ENCODE measurements around the gene AMACR. TPM values are rescaled to one million over a fixed set of nuclear protein-coding genes. Genes with fewer than 3 reads are reported as not detected.

Gene AMACR
- total RNA-seq, 1 donor = 15.2 TPM

- Histone ChIP-seq H2AFZ (ENCODE audit: low read length) (no peak overlapping the region), H3K4me3 (ENCODE audit: insufficient read depth, low read length) (no peak overlapping the region), H3K4me1 (ENCODE audit: insufficient read depth, low read length) (peaks cover 7% of the 10 kb centered on the region), H3K79me2 (ENCODE audit: insufficient read depth, low read length) (no peaks in the 10 kb centered on the region), H3K27ac (ENCODE audit: low read depth, low read length) (no peak overlapping the region), H3K4me2 (ENCODE audit: insufficient read depth, low read length) (no peak overlapping the region), H3K36me3 (ENCODE audit: insufficient read depth, low read length) (peaks cover 14% of the 10 kb centered on the region), H4K20me1 (ENCODE audit: insufficient read depth, low read length) (no peaks in the 10 kb centered on the region), H3K9me3 (ENCODE audit: low read depth, low read length) (no peaks in the 10 kb centered on the region), H3K27me3 (ENCODE audit: insufficient read depth, low read length) (no peaks in the 10 kb centered on the region)
- TF ChIP-seq CTCF (IDR thresholded peaks at IDR 0.05; ENCODE audit: extremely low read depth, low read depth, low read length) = no peak
- DNase-seq (ENCODE audit: insufficient read length, low spot score, missing footprints) = no peak
These were observed 15.0 kb downstream of the AMACR start for GRCh38 chr5:33992864-33993263.

- peaks cover 17% of the 10 kb centered on the region for H3K4me1 ChIP-seq (ENCODE audit: insufficient read depth, low read length)
- TF ChIP-seq CTCF (IDR thresholded peaks at IDR 0.05; ENCODE audit: extremely low read depth, low read depth, low read length) = no peak
These were observed 22.4 kb downstream of the AMACR start for GRCh38 chr5:33985447-33985846.

GRCh38 chr5:33984671-33985124, 23.2 kb downstream of the AMACR start, which contains the start of gene SLC45A2:
TSS of gene SLC45A2 (minus strand) at chr5:33984693. CDS start at chr5:33984583, 110 bp downstream.
- no peaks in the 10 kb centered on the region for H3K79me2 ChIP-seq (ENCODE audit: insufficient read depth, low read length)
- H3K27ac ChIP-seq (ENCODE audit: low read depth, low read length) = no peak within 1 kb of the TSS
- H2AFZ ChIP-seq (ENCODE audit: low read length) = no peak within 1 kb of the TSS
- H3K4me1 ChIP-seq (ENCODE audit: insufficient read depth, low read length) = peaks cover 17% of the 10 kb centered on the region
- no peaks in the 10 kb centered on the region for H3K9me3 ChIP-seq (ENCODE audit: low read depth, low read length)
- peaks cover 20% of the 10 kb centered on the region for H3K36me3 ChIP-seq (ENCODE audit: insufficient read depth, low read length)
- H3K4me2 ChIP-seq (ENCODE audit: insufficient read depth, low read length) = no peak within 1 kb of the TSS
- no peaks in the 10 kb centered on the region for H3K27me3 ChIP-seq (ENCODE audit: insufficient read depth, low read length)
- TF ChIP-seq CTCF (IDR thresholded peaks at IDR 0.05; ENCODE audit: extremely low read depth, low read depth, low read length) = no peak
- peak; percentile 91 for DNase-seq (ENCODE audit: insufficient read length, low spot score, missing footprints)
- no peaks in the 10 kb centered on the region for H4K20me1 ChIP-seq (ENCODE audit: insufficient read depth, low read length)
- no peak within 1 kb of the TSS for H3K4me3 ChIP-seq (ENCODE audit: insufficient read depth, low read length)

More at GRCh38 chr5:33985447-33985846, 22.4 kb downstream of the AMACR start:
- no peaks in the 10 kb centered on the region for H3K79me2 ChIP-seq (ENCODE audit: insufficient read depth, low read length)
- no peaks in the 10 kb centered on the region for H3K27me3 ChIP-seq (ENCODE audit: insufficient read depth, low read length)
- no peaks in the 10 kb centered on the region for H4K20me1 ChIP-seq (ENCODE audit: insufficient read depth, low read length)
- no peak overlapping the region for H3K4me3 ChIP-seq (ENCODE audit: insufficient read depth, low read length)
- peaks cover 20% of the 10 kb centered on the region for H3K36me3 ChIP-seq (ENCODE audit: insufficient read depth, low read length)
- H2AFZ ChIP-seq (ENCODE audit: low read length) = no peak overlapping the region
- DNase-seq (ENCODE audit: insufficient read length, low spot score, missing footprints) = no peak
- H3K4me2 ChIP-seq (ENCODE audit: insufficient read depth, low read length) = no peak overlapping the region
- no peaks in the 10 kb centered on the region for H3K9me3 ChIP-seq (ENCODE audit: low read depth, low read length)
- no peak overlapping the region for H3K27ac ChIP-seq (ENCODE audit: low read depth, low read length)

- H3K79me2 ChIP-seq (ENCODE audit: insufficient read depth, low read length) = no peaks in the 10 kb centered on the region
- no peak for TF ChIP-seq CTCF (IDR thresholded peaks at IDR 0.05; ENCODE audit: extremely low read depth, low read depth, low read length)
- no peaks in the 10 kb centered on the region for H3K27me3 ChIP-seq (ENCODE audit: insufficient read depth, low read length)
- H4K20me1 ChIP-seq (ENCODE audit: insufficient read depth, low read length) = no peaks in the 10 kb centered on the region
- peaks cover 17% of the 10 kb centered on the region for H3K4me1 ChIP-seq (ENCODE audit: insufficient read depth, low read length)
- H2AFZ ChIP-seq (ENCODE audit: low read length) = no peak overlapping the region
- no peak overlapping the region for H3K4me2 ChIP-seq (ENCODE audit: insufficient read depth, low read length)
- no peak for DNase-seq (ENCODE audit: insufficient read length, low spot score, missing footprints)
- H3K4me3 ChIP-seq (ENCODE audit: insufficient read depth, low read length) = no peak overlapping the region
- no peaks in the 10 kb centered on the region for H3K9me3 ChIP-seq (ENCODE audit: low read depth, low read length)
- H3K36me3 ChIP-seq (ENCODE audit: insufficient read depth, low read length) = peaks cover 19% of the 10 kb centered on the region
- H3K27ac ChIP-seq (ENCODE audit: low read depth, low read length) = no peak overlapping the region
These were observed 23.7 kb downstream of the AMACR start for GRCh38 chr5:33984178-33984577.
